ENCODE measurements around the gene PPIG.

GRCh38 chr2:169673921-169674320 is 89.8 kb downstream of the PPIG start:
- TF ChIP-seq CTCF (IDR thresholded peaks at IDR 0.05) (no peak), ZFX (IDR thresholded peaks at IDR 0.05; ENCODE audit: borderline replicate concordance) (no peak)
